ENCODE results near the gene ZNF467. TPM values are rescaled to one million over a fixed set of nuclear protein-coding genes. Genes with fewer than 3 reads are reported as not detected.

The ZNF467 gene
- total and polyA plus RNA-seq, 2 donors (not counting 3 experiments of a cell fraction or from before 2014, with no cell fraction given) = 4.2 to 8.9 TPM

- Histone ChIP-seq H3K36me3 (ENCODE audit: control insufficient read depth in 2 of 2, extremely low read depth in 1 of 2, insufficient read depth in 2 of 2, low read length in 2 of 2) (peaks cover 0 to 2% of the 10 kb centered on the region in 2 experiments), H2AFZ (ENCODE audit: low read depth, low read length) (no peak overlapping the region), H3K4me1 (ENCODE audit: control insufficient read depth, extremely low read depth, insufficient read depth, low read length) (peaks cover 11% of the 10 kb centered on the region), H3K4me2 (ENCODE audit: insufficient read depth, low read length) (no peak overlapping the region), H3K27ac (ENCODE audit: insufficient read depth, low read depth, low read length) (no peak overlapping the region), H3K4me3 (replicated peaks in 1 of 3; ENCODE audit: insufficient read depth in 1 of 3, low read depth in 1 of 3, low read length in 3 of 3) (no peak overlapping the region), H3K27me3 (ENCODE audit: control insufficient read depth in 2 of 2, insufficient read depth in 2 of 2, low read length in 2 of 2) (peaks cover 0 to 4% of the 10 kb centered on the region in 2 experiments), H4K20me1 (replicated peaks; ENCODE audit: control insufficient read depth, extremely low read depth, insufficient read depth, low read length) (no peaks in the 10 kb centered on the region), H3K9me1 (replicated peaks; ENCODE audit: control insufficient read depth, extremely low read depth, insufficient read depth, low read length) (no peaks in the 10 kb centered on the region), H3K79me2 (ENCODE audit: control insufficient read depth, insufficient read depth, low read length) (no peaks in the 10 kb centered on the region), H3K9ac (replicated peaks; ENCODE audit: extremely low read depth, insufficient read depth, low read length) (no peak overlapping the region), H3K9me3 (replicated peaks; ENCODE audit: control insufficient read depth, insufficient read depth, low read length) (no peaks in the 10 kb centered on the region)
- no peak for TF ChIP-seq POLR2AphosphoS5 (IDR thresholded peaks at IDR 0.05; ENCODE audit: insufficient read depth, low read depth, low read length)
- TF ChIP-seq JUN (IDR thresholded peaks at IDR 0.05; ENCODE audit: borderline replicate concordance, insufficient read depth, insufficient read length, low read depth) = no peak
- no peak for TF ChIP-seq CTCF (IDR thresholded peaks at IDR 0.05; ENCODE audit: extremely low read depth in 1 of 2, insufficient read depth in 1 of 2, low read depth in 1 of 2, low read length in 2 of 2)
- TF ChIP-seq EZH2 (IDR thresholded peaks at IDR 0.05; ENCODE audit: borderline replicate concordance, low read depth, low read length, severe bottlenecking) = no peak
- no peak for TF ChIP-seq FOS (IDR thresholded peaks at IDR 0.05; ENCODE audit: borderline replicate concordance, insufficient read depth, low read length)
- TF ChIP-seq GATA2 (IDR thresholded peaks at IDR 0.05; ENCODE audit: insufficient read depth, insufficient read length, low read depth, low read length) = no peak
- TF ChIP-seq POLR2A (IDR thresholded peaks at IDR 0.05; ENCODE audit: low read depth, low read length) = no peak
- TF ChIP-seq MAX (IDR thresholded peaks at IDR 0.05; ENCODE audit: insufficient read depth, insufficient read length) = no peak
- no peak for TF ChIP-seq MYC (IDR thresholded peaks at IDR 0.05; ENCODE audit: low read depth, low read length)
- CTCF ChIA-PET = interaction anchor here (0.6 to 3.4 kb wide), 5 partner anchors 12 to 53 kb away, joined by 3 to 27 read pairs (median 3); no protein-coding TSS in a partner anchor
- FAIRE-seq (no peak), DNase-seq (ENCODE audit: low read depth, low spot score) (no peak)
- POLR2A ChIA-PET = no interaction called here
- dilution Hi-C loops (cut with MboI; ENCODE audit: extremely low pct_ligation_motif_present, low sequenced_read_pairs) = no loop called here
- BruUV-seq (replicated peaks) = no TSS peak
- intact Hi-C loops (cut with micrococcal nuclease) = loop anchor here (5.0 kb wide), 1 partner anchor 454 kb away; the partner anchor contains the start of gene ZNF783
Observed at GRCh38 chr7:149716007-149716931, 57.1 kb downstream of the ZNF467 start.

Measured in endothelial cell of umbilical vein (primary cell).